Effector memory CD4-positive, alpha-beta T cell (primary cell): ENCODE measurements around the gene THBS3.

Source experiments
- DNase-seq, 3 donors: peaks; one replicate each; pipeline ENCODE4 v3.0.0-alpha.2; 2020
- H3K27ac ChIP-seq: 2 replicates; pipeline ENCODE4 v1.7.0; 2013; ENCODE audit warnings: mild to moderate bottlenecking, low read length, moderate library complexity; ENCODE audit not compliant: insufficient read depth, poor library complexity, severe bottlenecking
- H3K27me3 ChIP-seq: replicated peaks from 2 replicates; pipeline ENCODE4 v1.7.0; 2013; ENCODE audit warnings: mild to moderate bottlenecking, low read length; ENCODE audit not compliant: insufficient read depth, control insufficient read depth, poor library complexity, severe bottlenecking
- H3K36me3 ChIP-seq: 2 replicates; pipeline ENCODE4 v1.7.0; 2013; ENCODE audit warnings: mild to moderate bottlenecking, low read length, moderate library complexity; ENCODE audit not compliant: control insufficient read depth, insufficient read depth
- H3K4me1 ChIP-seq: 2 replicates; pipeline ENCODE4 v1.7.0; 2013; ENCODE audit warnings: low read length, mild to moderate bottlenecking; ENCODE audit not compliant: control insufficient read depth, insufficient read depth, poor library complexity, severe bottlenecking
- H3K4me3 ChIP-seq: 2 replicates; pipeline ENCODE4 v1.7.0; 2013; ENCODE audit warnings: low read length, low read depth, mild to moderate bottlenecking; ENCODE audit not compliant: insufficient read depth, poor library complexity, severe bottlenecking
- H3K9me3 ChIP-seq: 2 replicates; pipeline ENCODE4 v1.7.0; 2013; ENCODE audit warnings: mild to moderate bottlenecking, low read length, moderate library complexity; ENCODE audit not compliant: control insufficient read depth
- total RNA-seq, 3 donors: gene quantifications; one replicate each; lab custom pipeline; 2026; lab: John Stamatoyannopoulos, UW

Gene THBS3
- 36.8 to 47.8 (median 38.9) reads per million in 3 donors for total RNA-seq

DNA sequence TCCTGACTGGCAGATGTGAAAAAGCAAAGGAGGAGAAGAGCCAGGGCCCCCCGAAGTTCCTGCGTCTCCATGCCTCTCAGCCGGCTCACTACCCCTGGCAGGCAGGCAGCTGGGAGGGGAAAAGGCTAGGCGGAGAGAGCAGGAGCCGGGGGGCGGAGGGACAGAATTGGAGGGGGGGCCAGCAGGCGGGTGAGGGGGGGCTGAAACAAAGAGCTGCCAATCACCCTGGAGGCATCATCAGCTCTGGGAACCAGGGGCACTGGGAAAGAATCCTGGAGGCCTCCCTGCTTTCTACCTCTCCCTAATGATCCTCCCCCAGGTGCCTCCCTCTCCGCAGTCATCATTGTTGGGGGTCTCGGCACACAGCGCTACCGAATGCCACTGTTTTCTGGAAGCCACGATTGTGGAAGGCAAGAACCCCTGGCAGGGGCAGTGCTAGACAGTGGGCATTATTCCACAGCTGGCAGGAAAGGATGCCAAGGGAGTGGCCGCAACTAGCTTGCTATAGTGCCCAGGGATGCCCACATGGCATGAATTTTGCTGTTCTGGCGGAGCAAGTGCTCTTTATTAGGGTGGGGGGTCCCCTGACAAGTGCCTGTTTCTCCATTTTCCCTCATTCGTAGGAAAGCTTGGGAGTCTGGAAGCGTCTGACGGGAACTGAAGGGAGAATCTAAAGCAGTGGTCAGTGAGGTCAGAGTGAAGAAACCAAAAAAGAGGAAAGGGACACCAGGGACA, at the start of gene THBS3:
THBS3 (minus strand) TSS at position 92 of the 735 bp plus-strand sequence; CDS start at position 71, 21 bp downstream.
- no peaks in the 10 kb centered on the region for H3K36me3 ChIP-seq
- H3K9me3 ChIP-seq = no peaks in the 10 kb centered on the region
- H3K4me3 ChIP-seq = peak within 1 kb of the TSS; percentile 97
- no peaks in the 10 kb centered on the region for H3K27me3 ChIP-seq
- no peak for DNase-seq
- H3K27ac ChIP-seq = peak within 1 kb of the TSS; percentile 100
- H3K4me1 ChIP-seq = peaks cover 26% of the 10 kb centered on the region

DNA sequence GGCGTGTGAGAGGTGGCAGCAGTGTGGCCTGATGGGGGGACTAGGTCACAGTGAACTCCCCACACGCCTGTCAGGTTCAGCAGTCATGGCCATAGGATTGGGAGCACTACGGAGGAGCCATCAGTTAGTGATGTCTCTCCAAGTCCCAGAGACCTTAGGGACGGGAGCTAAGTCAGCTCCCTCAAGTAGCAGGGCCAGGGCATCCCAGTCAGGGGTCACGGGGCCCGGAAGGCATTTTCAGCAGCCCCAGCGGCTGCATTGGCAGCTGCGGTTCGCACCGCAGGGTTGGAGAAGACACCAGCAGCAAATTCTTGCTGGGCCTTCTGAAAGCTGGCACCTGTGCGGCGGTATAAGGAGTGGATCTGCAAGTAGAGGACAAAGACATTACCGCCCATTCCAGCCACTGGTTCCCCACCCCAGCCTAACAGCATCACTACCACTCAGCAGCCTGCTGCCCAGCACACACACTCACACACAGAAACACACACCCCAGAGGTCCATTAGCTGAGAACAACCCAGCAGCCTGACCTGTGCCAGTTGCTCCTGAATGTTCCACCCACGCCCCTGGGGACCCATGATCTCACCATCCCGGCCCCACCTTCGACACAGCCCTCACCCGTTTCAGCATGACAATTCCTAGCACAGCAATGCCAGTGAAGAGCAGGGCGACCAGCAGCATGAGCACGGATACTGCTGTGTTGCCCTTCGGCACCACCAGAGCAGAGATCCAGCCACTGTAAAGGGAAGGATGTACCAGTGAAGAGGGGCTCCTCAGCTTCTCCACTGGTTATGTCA, 48.6 kb upstream of the THBS3 start:
- H3K27me3 ChIP-seq = no peaks in the 10 kb centered on the region
- no peak overlapping the region for H3K4me3 ChIP-seq
- no peak overlapping the region for H3K27ac ChIP-seq
- peaks cover 24% of the 10 kb centered on the region for H3K4me1 ChIP-seq
- peaks cover 18% of the 10 kb centered on the region for H3K36me3 ChIP-seq
- H3K9me3 ChIP-seq = no peaks in the 10 kb centered on the region
- DNase-seq = no peak

DNA sequence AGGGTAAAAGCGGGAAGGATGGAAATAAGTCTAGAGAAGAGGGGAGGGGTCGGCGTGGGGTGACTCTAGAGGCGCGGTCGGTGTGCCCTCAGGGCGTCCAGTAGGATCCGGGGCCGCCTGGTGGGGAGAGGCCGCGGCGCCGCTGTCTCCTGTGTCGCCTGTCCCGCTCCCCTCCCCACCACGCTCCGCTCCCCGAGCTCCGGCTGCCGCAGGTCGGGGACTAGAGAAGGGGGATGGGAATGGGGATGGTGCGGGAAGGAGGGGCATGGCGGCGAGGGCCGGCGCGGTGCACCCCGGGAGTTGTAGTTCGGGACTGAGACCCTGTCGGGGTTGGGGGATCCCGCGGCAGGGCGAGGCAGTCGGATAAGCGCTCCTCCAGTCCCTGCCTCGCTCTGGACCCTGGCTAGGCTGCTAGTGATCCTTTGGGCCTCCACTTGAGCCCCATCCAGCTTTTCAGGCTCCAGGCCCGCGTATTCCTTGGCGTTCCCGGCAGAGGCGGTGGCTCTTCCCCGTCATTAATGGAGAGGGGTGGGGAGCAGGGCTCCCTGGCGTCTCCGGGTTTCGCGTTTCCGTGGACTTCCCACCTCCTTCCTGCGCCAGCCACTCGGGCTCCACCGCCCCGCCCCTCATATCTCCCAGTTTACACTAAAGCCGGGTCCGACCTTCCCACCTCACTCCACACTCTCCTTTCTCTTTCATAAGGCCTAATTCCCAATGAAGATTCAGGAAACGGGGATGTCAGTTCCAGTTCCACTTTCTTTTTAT, 47.7 kb upstream of the THBS3 start, which contains the start of gene ENTREP3:
ENTREP3 (minus strand) TSS at position 241 of the 765 bp plus-strand sequence. CDS start 606 bp downstream, outside the sequence.
- Histone ChIP-seq H3K4me1 (peaks cover 18% of the 10 kb centered on the region), H3K9me3 (no peaks in the 10 kb centered on the region), H3K4me3 (peak within 1 kb of the TSS; percentile 78), H3K27ac (peak within 1 kb of the TSS; percentile 35), H3K27me3 (no peaks in the 10 kb centered on the region), H3K36me3 (peaks cover 18% of the 10 kb centered on the region)
- peak; percentile 58 to 68 (median 62) for DNase-seq

DNA sequence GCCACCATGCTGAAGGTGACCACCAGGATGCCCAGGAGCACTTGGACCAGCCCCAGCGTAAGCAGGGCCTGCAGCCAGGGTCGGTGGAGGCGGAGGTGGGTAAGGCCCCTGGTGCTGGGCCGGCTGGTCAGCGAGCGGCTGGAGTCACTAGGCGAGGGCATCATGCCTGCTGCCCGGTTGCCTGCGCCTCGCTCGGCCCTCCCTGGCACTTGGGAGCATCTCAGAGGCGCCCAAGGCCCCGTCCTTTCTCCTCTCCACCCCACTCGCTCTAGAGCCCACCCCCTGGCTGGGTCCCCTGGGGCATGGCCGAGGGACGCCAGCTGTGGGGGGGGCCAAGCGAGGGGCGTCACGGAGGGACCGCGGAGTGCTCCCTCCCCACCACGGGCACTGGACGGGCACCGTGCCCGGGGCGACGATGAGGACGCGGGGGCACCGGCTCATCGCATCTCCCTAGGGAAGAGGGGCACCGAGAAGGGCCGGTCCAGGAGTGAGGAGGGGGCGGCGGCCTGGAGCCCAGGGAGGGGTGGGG, 47.1 kb upstream of the THBS3 start:
- Histone ChIP-seq H3K9me3 (no peaks in the 10 kb centered on the region), H3K36me3 (peaks cover 18% of the 10 kb centered on the region), H3K27me3 (no peaks in the 10 kb centered on the region), H3K27ac (peak overlapping the region; percentile 35), H3K4me1 (peaks cover 20% of the 10 kb centered on the region), H3K4me3 (peak overlapping the region; percentile 78)
- no peak for DNase-seq

DNA sequence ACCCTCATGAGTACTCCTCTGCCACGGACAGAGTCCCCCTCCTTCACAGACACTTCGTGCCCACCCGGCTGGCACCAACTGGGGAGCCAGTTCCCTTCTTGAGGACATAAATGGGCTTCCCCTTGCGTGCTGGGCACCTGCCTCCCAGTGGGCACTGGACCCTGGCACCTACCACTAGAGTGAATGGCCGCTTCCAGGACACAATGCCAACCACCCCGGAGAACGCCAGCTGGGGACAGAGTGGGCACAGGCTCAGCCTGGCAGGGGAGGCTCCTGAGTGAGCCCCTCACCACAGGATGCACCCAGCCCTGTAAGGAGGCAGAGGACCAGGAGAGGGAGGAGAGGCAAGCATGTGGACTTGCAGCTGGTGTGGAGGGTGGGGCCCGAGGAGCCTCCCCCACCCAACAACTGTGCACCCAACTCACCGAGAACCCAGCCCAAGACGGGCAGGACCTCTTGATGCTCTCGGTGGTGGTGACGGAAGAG, 46.6 kb upstream of the THBS3 start:
- Histone ChIP-seq H3K4me3 (no peak overlapping the region), H3K4me1 (peaks cover 20% of the 10 kb centered on the region), H3K27ac (no peak overlapping the region), H3K27me3 (no peaks in the 10 kb centered on the region), H3K36me3 (peaks cover 18% of the 10 kb centered on the region), H3K9me3 (no peaks in the 10 kb centered on the region)
- no peak for DNase-seq

DNA sequence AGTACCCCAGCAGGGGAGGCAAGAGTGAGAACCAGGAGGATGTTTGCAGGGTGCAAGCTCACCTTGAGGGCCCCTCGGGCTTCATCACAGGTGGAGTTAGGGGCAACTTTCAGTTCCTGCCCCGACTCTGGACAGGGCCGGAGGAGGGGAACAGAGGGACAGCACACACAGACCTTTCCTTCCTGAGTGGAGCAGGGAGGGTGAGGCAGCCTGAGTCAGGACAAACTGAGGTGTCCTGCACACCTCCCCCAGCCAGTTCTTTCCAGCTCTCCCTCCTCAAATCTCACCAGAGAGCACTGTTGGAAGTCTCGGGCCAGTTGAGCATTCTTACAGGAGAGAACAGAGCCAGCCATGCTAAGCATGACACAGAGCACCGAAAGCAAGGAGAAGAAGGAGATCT, 46.1 kb upstream of the THBS3 start:
- Histone ChIP-seq H3K27ac (no peak overlapping the region), H3K4me1 (peaks cover 20% of the 10 kb centered on the region)

DNA sequence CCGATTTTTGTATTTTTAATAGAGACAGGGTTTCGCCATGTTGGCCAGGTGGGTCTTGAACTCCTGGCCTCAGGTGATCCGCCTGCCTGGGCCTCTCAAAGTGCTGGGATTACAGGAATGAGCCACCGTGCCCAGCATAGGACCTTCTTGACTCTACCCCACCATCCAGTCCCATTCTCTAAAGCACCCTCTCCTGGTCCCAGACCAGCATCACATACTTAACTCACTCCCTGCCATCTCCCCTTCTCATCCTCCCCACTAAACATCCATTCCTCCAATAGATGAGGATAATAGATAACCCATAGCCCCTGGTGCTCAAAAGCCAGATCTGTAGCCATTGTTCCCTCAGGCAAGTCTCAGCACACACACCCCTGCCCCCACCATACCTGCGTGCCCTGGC, 45.5 kb upstream of the THBS3 start:
- Histone ChIP-seq H3K4me3 (no peak overlapping the region), H3K27ac (no peak overlapping the region), H3K9me3 (no peaks in the 10 kb centered on the region), H3K36me3 (peaks cover 14% of the 10 kb centered on the region), H3K4me1 (peaks cover 20% of the 10 kb centered on the region), H3K27me3 (no peaks in the 10 kb centered on the region)
- DNase-seq = no peak

More for the DNA sequence above, 46.1 kb upstream of the THBS3 start:
- no peaks in the 10 kb centered on the region for H3K27me3 ChIP-seq
- H3K9me3 ChIP-seq = no peaks in the 10 kb centered on the region
- H3K36me3 ChIP-seq = peaks cover 18% of the 10 kb centered on the region
- DNase-seq = no peak
- H3K4me3 ChIP-seq = no peak overlapping the region

DNA sequence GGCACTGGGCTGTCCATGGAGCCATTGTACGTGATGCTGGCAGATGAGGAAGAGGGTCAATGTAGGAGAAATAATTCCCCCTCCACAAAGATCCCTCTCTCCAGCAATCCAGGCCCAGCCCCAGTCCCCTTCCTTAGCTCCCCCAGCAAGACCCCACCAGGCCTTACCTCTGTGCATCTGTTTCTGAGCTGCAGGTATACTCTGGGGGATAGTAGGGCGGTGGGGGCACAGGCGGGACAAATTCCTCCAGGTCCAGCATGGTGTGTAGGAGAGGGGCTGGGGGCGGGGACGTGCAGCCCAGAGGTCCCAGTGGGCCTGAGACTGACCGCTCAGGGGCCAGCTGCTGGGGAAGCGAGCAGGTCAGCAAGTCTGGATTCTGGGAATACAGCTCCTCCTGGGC, 43.9 kb upstream of the THBS3 start:
- DNase-seq = no peak
- Histone ChIP-seq H3K36me3 (peaks cover 5% of the 10 kb centered on the region), H3K27me3 (no peaks in the 10 kb centered on the region), H3K4me1 (peaks cover 20% of the 10 kb centered on the region), H3K4me3 (no peak overlapping the region), H3K9me3 (no peaks in the 10 kb centered on the region), H3K27ac (no peak overlapping the region)

DNA sequence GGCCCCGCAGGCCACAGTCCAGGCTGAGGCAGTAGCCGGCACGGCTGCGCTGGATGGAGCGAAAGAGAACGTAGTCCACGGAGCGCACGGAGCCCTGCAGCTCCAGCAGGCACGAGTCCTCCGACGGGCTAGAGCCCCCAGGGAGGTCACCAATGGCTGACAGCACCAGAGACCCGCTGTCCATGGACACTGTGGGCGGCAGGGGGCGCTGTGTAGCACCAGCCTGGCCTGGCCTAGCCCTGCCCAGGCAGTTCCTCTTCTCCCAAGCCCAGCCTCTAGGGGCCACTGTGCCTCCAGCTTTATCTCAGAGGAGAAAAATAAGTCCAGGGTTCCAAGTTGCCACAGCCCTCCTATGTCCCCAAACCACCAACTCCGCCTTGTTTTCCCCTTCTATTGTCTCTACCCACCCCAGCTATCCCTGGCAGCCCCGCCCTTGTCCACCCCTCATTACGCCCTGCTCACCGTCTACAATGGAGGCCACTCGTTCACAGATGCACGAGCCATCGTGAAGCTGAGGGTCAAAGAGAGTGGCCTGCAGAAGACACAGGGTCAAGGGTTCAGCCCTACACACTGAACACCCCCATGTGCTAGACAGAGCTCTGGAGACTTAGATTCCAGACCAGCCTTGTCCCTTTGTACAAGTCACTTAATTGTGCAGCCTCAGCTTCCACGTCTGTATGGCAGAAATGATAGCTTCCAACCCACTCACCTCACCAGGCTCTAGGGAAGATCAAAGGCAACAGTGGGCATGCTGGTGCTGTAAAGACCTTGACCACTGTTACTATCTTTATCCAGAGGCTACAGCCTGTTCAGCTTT, 43.1 kb upstream of the THBS3 start:
- Histone ChIP-seq H3K27me3 (no peaks in the 10 kb centered on the region), H3K4me1 (peaks cover 18% of the 10 kb centered on the region), H3K4me3 (peak overlapping the region; percentile 52), H3K27ac (no peak overlapping the region), H3K9me3 (no peaks in the 10 kb centered on the region), H3K36me3 (no peaks in the 10 kb centered on the region)
- peak; percentile 87 to 94 (median 93) for DNase-seq
